Peyer's patch (tissue), 4 donors: Measurements from ENCODE around the gene VAV2. TPM values are rescaled to one million over a fixed set of nuclear protein-coding genes. Genes with fewer than 3 reads are reported as not detected.

ENCODE experiments used
- DNase-seq, 3 donors: peaks; one replicate each; pipeline ENCODE4 v3.0.0-alpha.2; 2017 to 2019
- H3K27ac ChIP-seq, 4 donors: fragments of 200-600 bp; sonication (generic); one replicate each; pipeline ENCODE4 v1.5.1; 2016 to 2019
- H3K27me3 ChIP-seq, 2 donors: fragments of 200-600 bp; sonication (generic); one replicate each; pipeline ENCODE4 v1.5.1; 2019
- H3K36me3 ChIP-seq, 3 donors: fragments of 200-600 bp; sonication (generic); one replicate each; pipeline ENCODE4 v1.5.1; 2016 to 2019
- H3K4me1 ChIP-seq, 4 donors: fragments of 200-600 bp; sonication (generic); one replicate each; pipeline ENCODE4 v1.5.1; 2016 to 2019
- H3K4me3 ChIP-seq, 4 donors: fragments of 200-600 bp; sonication (generic); 1 replicate in 3 of 4; 2 replicates in 1 of 4; pipeline ENCODE4 v1.5.1; 2016 to 2019; ENCODE audit warnings: mild to moderate bottlenecking in 1 of 4
- H3K9me3 ChIP-seq, 4 donors: fragments of 200-600 bp; sonication (generic); one replicate each; pipeline ENCODE4 v1.5.1; 2016 to 2019; ENCODE audit warnings: mild to moderate bottlenecking in 1 of 4
- CTCF ChIP-seq, 6 experiments: fragments of 450-650 bp in 4 of 6; fragments of 200-600 bp in 2 of 6; sonication (generic) in 1 of 6; IDR thresholded peaks; one replicate each; pipeline ENCODE4 v1.5.1; 2017 to 2019; ENCODE audit warnings: antibody characterized with exemption in 6 of 6, mild to moderate bottlenecking in 3 of 6, moderate library complexity in 1 of 6
- POLR2A ChIP-seq, 2 donors: fragments of 450-650 bp; IDR thresholded peaks; one replicate each; pipeline ENCODE4 v1.5.1; 2017; ENCODE audit warnings: antibody characterized with exemption in 2 of 2, mild to moderate bottlenecking in 2 of 2, moderate library complexity in 2 of 2
- total RNA-seq, 4 donors: library from RNA; depleted of rRNA; stranded (reverse); fragments of >200 nt; gene quantifications; one replicate each; pipeline ENCODE4 v1.1.0, GENCODE V29; 2016

Gene VAV2
- total RNA-seq, 4 donors from 2014 or later, result 47.9 to 61.8 (median 58.9) TPM

DNA sequence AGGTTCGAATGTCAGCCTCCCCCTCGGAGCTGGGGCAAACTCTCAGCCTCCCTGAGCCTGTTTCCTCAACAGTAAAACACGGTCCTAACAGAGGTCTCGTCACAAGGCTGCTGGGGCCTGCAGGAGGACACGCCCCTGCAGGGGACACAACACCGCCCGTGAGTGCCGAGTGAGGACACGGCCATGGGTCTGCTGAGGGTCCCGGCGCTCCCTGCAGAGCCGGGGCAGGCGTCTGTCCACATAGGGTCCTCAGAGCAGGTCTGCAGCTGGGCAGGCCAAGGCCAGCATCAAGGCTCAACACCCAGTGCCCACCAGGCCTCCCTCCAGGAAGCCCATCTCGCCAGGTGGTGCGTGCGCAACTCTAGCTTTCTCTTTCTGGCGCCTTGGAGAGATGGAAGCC is 125.2 kb downstream of the VAV2 start:
- Histone ChIP-seq H3K4me1 (peaks cover 0 to 3% (median 0%) of the 10 kb centered on the region in 4 donors), H3K36me3 (no peaks in the 10 kb centered on the region), H3K27me3 (no peaks in the 10 kb centered on the region), H3K4me3 (no peak overlapping the region), H3K27ac (no peak overlapping the region), H3K9me3 (no peaks in the 10 kb centered on the region)
- DNase-seq, result no peak
- no peak for TF ChIP-seq CTCF (IDR thresholded peaks at IDR 0.05)
- TF ChIP-seq POLR2A (IDR thresholded peaks at IDR 0.05), result no peak

DNA sequence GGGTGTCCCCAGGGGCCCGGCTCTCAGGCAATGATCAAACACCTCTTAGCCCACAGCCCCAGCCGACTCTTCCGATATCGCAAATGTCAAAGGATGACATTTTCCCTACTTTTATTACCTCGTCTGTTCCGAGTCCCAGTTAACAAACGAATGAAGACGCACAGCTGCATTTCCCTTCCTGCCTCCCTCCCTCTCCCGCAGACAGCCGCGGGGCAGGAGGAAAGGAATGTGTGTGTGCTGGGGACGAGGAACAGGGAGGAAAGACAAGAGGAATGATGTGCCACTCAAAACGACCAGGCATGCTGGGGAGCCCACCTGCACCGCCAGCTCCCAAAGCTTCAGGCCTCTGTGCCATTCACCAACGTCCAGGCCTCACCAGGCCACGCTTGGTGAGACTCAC is 128.1 kb downstream of the VAV2 start:
- no peak overlapping the region for H3K4me3 ChIP-seq
- H3K27ac ChIP-seq, result peak overlapping the region in 3 of 4 donors; percentile 52 to 73 (median 69)
- peaks cover 0 to 14% (median 0%) of the 10 kb centered on the region in 3 donors for H3K36me3 ChIP-seq
- H3K4me1 ChIP-seq, result peaks cover 0 to 3% (median 0%) of the 10 kb centered on the region in 4 donors
- H3K27me3 ChIP-seq, result no peaks in the 10 kb centered on the region
- TF ChIP-seq POLR2A (IDR thresholded peaks at IDR 0.05) (no peak), CTCF (IDR thresholded peaks at IDR 0.05) (no peak)
- no peak for DNase-seq
- no peaks in the 10 kb centered on the region for H3K9me3 ChIP-seq

DNA sequence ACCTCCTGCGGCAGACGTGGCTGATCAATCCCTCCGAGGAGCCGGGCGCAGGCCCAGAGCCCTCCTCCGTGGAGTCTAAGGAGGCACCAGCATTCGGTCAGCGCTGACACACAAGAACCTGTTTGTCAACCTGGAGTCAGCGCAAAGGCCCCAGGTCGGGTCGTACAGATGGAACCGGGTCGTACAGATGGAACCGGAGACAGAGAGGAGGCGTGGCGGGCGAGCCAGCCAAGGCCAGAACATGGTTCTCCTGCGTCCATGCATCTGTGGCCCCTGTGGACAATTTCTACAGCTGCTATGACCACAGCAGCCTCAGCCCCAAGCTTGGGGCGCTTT is 128.9 kb downstream of the VAV2 start:
- Histone ChIP-seq H3K4me3 (peak overlapping the region in 2 of 4 donors; percentile 11 to 14), H3K27me3 (no peaks in the 10 kb centered on the region), H3K27ac (peak overlapping the region; percentile 22 to 73 (median 60)), H3K9me3 (no peaks in the 10 kb centered on the region), H3K4me1 (peaks cover 0 to 3% (median 0%) of the 10 kb centered on the region in 4 donors), H3K36me3 (peaks cover 0 to 14% (median 0%) of the 10 kb centered on the region in 3 donors)
- TF ChIP-seq CTCF (IDR thresholded peaks at IDR 0.05) (no peak), POLR2A (IDR thresholded peaks at IDR 0.05) (no peak)
- DNase-seq, result no peak

GRCh38 chr9:133862585-133863256 is 129.4 kb downstream of the VAV2 start:
- Histone ChIP-seq H3K4me1 (peaks cover 0 to 3% (median 0%) of the 10 kb centered on the region in 4 donors), H3K36me3 (peaks cover 0 to 14% (median 0%) of the 10 kb centered on the region in 3 donors), H3K27ac (peak overlapping the region; percentile 22 to 73 (median 60)), H3K4me3 (peak overlapping the region in 2 of 4 donors; percentile 11 to 14), H3K27me3 (no peaks in the 10 kb centered on the region), H3K9me3 (no peaks in the 10 kb centered on the region)
- TF ChIP-seq POLR2A (IDR thresholded peaks at IDR 0.05), result no peak
- no peak for TF ChIP-seq CTCF (IDR thresholded peaks at IDR 0.05)
- peak in 1 of 3 donors; percentile 61 for DNase-seq

DNA sequence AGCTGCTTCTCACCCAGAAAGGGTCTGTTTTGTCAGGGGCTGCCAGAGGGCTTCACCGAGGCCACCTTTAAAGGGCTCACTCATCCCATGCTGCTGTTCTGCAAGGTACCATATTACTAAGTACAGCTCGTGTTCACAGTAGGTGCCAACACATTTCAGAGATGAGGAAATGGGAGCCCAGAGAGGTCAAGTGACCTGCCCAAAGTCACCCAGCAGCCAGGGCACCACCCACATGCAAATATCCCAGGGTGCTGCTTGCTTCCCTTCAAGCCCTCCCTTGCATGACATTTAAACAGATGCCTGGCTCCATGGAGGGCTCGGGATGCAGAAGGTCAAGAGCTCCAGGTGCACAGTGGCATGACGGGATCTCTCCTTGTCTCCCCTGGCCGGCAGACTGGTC is 130.4 kb downstream of the VAV2 start:
- no peak overlapping the region for H3K4me3 ChIP-seq
- no peaks in the 10 kb centered on the region for H3K9me3 ChIP-seq
- peak overlapping the region in 1 of 4 donors; percentile 69 for H3K27ac ChIP-seq
- H3K4me1 ChIP-seq, result peaks cover 0 to 3% (median under 1%) of the 10 kb centered on the region in 4 donors
- H3K36me3 ChIP-seq, result peaks cover 0 to 14% (median 0%) of the 10 kb centered on the region in 3 donors
- no peak for TF ChIP-seq CTCF (IDR thresholded peaks at IDR 0.05)
- TF ChIP-seq POLR2A (IDR thresholded peaks at IDR 0.05), result no peak
- DNase-seq, result no peak
- no peaks in the 10 kb centered on the region for H3K27me3 ChIP-seq
